ENCODE data around the gene CORO1C.
A peak's percentile ranks its signal among the peaks of the same experiment; 100 is the strongest.

Gene CORO1C

DNA sequence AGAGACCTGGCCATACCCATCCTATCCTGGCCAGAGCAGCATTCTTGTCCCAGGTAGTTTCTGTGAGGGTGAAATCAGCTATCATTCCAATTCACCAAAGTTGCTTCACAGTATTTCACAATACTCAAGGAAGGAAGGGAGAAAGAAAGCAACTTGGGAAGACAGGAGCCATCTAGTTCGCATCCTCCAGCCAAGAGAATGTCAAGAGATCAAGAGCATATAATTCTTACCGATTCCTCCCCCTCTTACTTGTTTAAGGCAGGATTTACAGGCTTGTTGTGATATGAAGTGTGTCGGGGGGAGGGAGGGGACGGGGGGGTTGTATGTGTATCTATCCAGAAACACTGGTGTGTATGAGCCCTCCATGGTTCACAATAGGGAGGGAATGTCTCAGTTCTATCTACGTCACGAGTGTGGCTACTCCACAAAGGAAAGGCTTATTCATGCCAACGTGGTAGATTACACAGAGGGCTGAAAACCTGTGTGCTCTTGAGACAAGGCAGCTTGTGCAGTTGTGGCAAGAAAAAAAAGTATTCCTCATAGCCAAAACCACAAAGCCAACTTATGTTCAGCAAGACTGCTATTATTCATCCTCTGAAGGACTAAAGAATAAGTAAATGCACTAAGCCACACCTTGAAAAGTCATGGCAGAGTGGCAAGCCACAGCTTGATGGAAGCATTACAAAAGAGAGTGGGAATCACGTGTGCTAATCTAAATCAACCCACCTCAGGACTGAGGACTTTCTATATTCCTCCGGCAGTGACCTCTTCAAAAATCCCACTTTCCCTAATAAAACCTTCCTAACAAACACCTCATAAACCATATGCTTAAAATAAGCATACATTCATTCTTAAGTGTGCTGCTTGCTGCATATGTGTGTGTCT is 35.0 kb downstream of the CORO1C start:
- ATAC-seq (peak; percentile 90), DNase-seq (peak; percentile 56)

DNA sequence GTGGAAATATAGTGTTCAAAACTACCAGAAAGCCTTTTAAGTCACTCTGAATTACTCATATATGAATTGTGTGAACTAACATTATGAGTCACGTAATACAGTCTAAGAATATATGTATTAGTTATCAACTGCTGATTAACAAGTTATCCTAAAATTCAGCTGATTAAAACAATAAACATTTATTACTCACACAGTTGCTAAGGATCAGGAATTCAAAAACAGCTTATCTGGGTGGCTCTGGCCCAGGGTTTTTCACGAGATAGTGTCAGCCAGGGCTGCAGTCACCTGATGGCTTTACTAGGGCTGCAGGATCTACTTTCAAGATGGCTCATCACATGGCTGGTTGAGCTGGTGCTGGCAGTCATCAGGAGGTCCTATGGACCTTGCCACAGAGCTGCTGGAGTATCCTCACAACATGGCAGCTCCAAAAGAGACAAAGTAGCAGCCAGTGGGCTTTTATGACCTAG is 36.5 kb downstream of the CORO1C start:
- DNase-seq (peak; percentile 32), ATAC-seq (no peak)

DNA sequence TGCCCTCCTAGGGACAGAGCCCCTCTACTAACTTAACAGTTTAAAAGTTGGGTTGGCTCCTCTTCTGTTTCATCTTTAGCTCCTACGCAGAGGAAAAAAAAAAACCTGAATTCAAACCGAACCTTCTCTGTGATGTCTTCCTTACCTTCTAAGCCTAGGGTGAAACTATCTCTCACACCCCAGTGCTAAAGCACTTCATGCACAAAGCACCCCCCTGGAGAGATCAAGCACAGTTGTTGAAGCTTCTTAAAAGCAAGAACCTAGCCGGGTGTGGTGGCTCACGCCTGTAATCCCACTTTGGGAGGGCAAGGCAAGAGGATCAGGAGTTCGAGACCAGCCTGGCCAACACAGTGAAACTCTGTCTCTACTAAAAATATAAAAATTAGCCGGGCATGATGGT is 37.6 kb downstream of the CORO1C start:
- no peak for ATAC-seq
- no peak for DNase-seq

DNA sequence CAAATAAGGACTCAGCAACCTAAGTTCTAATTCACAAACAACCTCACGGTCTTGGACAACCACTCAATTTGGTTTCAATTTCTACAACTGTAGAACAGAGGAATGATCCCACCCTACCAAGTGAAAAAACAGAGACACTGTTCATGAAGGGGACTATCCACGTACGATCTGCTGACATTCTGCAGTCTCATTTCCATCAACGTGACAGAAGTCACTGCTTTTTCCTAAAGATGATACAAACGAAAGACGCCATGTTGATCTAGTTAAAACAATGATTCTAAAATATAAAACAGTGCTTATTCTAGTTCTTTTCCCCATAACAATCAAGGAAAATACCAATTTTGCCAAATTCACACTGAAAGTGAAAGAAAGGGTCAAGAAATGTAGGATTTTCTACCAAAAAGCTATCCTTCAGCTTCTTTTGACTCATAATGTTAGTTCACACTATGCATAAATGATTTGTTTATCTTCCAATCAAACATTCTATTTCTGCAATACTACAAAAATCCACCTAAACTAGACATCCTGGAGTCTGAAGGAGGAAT is 38.1 kb downstream of the CORO1C start:
- no peak for DNase-seq

DNA sequence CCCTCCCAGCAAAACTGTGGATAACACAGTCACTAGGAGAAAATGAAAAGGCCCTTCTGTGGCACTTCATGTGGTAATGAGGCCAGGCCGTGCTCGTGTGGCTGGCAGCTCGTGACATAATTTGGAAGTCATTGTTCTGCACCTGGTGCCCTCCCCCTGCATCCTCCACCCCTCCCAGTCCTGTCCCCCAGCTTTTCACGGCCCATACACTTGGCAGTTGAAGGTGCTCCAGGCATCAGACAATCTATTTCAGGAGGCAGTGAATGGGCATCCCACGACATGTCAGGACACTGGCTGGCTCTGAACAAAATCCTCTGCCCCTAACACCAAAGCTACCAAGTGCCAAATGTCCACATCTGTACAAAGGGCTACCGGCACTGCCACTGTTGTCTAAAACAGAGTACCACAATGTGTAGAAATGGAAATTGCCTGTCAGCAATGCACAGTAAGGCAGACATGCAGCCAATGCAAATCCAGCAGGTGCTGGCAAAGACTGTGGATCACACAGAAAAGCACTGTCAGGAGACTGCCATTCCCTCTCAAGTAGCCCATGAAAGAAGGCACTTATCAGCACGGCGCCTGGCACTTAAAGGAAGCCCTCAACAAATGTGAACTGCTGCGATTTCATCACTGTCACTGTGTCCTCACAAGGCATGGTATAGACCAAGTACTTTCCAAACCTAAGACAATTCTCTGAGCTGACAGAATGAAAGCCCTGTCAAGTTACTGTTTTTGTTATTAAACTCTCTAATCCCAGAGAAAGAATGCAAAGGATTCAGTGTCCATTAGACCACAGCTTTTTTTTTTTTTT is 39.1 kb downstream of the CORO1C start:
- ATAC-seq: no peak

More for the DNA sequence above, 38.1 kb downstream of the CORO1C start:
- no peak for ATAC-seq

DNA sequence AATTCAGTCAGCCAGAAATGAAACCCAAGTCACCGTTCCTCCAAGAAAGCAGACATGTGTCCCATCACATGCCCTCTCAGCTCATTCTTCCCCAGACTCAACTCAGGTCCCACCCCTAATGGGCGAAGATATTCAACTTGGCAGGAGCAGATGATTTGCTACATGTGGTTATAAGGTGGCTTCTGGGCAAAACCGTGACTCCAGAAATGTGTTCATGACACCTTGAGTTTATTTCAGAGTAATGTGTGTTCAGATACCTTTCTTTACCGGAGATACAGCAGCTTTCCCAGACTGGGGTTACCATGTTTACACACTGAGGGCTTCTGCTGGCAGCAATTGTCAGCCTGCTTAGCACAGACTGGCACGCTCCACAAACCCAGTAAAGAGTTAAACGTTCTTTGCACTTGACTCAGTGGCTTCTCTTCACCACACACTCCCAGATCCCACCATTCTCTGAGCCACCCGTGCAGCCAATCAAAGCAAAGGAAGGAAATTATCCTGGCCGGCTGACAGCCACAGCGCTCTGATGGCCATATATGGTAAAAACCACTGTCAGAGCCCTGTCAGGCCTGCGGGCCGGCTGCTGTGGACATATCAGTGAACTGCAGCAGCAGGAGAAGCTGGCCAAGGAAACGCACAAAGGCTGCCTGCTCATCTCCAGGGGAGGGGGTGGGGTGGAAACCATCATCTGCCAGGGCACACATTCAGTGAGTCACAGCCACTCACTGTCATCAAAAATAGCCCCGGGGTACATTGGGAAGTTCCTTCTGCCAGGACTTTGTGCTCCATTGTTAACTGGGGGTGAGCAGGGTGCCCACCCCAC is 39.9 kb downstream of the CORO1C start:
- ATAC-seq (peak; percentile 56), DNase-seq (peak; percentile 84)

More for the DNA sequence above, 39.1 kb downstream of the CORO1C start:
- no peak for DNase-seq

DNA sequence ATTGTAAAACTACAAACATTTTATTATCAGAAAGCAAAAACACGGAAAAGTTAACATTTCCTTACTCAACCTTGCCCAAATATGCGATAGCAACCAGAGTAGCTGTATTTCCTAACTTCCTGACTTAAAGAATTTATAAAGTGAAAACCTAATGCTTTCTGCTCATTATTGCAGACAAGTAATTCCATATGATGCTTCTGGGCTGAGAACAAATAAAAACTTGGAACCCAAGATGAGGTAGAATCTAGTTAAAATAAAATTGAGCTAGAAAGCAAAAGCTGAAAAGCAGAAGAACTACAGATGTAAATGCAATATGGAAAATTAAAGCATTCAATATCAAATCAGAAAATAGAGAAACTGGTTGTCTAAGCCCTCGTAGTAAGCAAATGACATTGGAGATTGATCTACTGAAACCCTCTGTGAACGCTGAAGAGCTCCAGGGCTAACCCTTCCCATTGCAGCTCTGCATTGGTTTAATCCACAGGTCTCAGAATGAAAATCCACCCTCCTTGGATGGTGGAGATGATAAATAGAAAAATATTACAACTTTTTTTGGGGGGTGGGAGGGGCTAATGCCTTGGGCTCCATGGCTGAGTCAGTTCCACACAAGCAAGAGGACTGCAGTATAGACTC is 40.7 kb downstream of the CORO1C start:
- ATAC-seq: no peak
- DNase-seq: no peak

DNA sequence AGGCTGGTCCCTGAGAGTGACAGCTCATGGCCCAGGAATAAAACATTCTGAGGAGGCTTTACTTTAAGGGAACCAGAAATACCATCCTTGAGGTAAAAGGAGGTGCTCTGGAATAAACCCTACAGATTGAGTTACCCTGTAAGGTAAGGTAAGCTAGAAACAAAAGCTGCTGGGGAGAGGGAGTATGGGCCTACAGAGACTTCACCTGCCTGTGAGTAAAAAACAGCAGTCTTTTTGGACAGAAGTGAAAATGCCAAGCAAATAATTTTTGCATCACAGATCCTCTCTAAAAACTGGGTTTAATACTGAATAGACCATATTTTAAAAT is 41.2 kb downstream of the CORO1C start:
- no peak for DNase-seq
- no peak for ATAC-seq

DNA sequence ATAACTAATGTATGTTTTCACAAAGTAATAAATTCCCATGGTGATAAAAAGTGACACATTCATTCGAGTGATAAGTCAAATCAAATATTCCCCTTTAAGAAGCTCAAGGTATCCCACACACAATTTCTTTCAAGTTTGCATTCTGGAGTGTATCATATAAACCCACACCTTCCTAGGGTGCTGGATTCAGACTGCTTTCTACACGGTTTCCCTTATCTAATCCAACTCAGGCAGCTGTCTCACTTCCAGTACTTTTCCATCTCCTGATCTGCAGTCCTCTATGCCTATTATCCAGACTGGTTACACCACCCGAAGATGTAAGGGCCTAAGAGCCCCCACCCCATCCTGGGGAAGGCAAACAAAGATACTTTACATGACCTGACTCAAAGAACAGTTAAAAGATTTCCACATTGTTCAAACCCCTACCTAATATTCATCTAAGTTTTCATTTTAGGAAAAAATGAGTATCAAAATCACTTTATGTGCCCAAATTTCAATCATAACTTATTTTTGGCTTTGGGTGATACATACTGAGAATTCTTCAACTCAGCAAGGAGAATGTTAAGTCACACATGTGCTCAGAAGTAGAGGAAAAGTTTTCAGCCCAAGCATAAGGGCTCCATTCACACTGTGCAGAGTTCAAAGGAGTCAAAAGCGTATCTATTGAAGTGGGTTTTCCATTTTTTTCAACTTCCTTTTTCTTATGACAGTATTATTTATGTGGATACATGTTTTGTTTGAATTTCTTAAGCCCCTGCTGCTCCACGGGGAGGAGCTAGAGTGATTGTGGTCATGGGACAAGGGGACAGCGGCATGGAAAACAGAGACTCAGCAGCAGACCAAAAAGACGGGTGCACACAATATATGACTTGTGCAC is 41.8 kb downstream of the CORO1C start:
- DNase-seq (peak; percentile 42), ATAC-seq (peak; percentile 75)

DNA sequence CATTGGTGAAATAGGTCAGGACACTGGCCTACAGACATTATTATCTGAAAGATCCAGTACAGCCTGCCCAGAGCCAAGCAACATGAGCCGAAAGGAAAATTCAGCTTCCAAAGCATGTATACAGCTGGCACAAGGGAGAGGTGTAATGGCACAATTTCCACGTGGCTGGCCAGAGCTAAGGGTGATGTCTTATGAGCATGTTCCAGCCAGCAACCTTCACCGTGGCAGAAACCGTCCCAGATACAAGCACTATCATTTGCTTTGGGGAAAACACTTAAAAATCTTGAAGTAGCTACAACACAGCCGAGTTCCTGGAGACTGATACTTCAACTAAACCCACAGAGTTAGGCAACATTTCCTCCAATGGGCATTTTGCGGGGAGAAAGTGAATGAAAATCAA is 44.5 kb downstream of the CORO1C start:
- DNase-seq (no peak), ATAC-seq (no peak)

DNA sequence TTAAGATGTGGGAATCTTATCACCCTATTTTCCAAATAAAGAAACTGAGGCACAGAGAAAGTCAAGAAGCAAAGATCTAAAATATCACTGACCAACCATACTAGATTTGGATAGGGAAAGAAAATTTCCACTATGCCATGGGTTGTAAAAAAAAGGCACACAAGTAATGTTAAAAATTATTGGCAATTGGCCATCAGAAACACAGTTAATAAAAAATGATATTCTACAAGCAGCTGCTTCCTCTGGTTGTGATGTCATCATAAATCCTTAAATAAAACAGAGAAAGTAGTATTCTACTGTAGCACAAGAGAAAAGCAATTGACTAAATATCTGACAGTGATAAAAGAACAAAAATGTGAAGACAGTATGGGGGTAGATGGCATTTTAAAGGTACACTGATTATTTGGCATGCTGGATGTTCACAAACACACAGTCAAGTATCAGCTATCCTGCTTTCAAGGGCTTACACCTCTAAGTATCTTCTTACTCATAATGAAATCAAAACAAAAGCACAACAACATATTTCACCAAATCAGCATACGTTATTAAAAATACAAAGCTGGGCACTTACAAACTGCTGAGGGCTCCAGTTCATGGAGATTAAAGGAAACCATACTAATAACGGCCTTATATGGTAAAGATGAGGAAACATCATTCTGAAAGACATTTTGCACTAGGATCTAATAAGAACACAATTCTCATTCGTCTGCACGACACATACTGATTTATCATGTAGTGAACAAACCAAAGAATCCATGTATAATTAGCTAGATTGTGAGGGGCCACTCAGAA is 45.7 kb downstream of the CORO1C start:
- ATAC-seq: no peak
- DNase-seq: no peak

DNA sequence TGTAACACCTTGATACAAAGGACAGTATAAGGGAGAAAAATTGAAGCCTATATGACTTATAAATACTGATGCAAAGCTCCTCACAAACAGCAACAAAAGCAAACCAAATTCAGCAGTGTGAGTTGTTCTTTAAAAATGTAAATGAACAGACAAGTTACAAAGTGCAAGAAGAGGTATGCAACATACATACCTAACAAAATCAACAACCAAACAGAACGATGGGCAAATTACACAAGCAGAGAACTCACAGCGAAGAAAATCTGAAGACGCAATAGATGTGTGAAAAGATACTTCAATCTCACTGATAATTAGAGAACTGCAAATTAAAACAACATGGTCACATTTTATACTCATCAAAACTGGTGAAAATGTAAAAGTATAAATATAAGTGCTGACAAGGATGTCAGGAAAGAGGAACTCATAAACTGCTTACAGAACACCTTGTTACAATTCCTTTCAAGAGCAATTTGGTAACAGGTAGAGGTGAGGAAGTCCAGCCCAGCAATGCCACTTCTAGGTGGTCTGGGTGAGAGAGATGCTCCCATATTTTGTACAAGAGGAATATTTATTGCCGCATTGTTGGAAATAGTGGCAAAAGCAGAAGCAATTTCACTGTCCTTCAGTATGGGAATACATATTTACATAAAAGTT is 47.3 kb downstream of the CORO1C start:
- DNase-seq (no peak), ATAC-seq (no peak)

DNA sequence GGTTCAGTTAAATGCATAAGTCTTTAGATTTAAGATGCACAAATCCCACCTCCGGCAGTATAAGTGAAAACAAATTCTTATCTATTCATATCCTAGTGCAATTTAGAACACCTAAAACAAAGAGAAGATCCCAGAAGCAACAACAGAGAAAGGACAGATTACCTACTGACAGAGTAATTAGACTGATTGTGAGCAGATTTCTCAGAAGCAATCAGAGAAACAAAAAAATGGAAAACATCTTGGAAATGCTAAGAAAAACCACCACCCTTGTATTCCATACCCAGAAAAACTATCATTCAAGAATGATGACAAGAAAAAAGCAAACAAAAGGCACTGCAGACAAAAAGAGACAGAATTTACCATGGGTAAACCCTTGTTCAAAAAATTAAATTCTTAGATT is 50.0 kb downstream of the CORO1C start:
- ATAC-seq: no peak

DNA sequence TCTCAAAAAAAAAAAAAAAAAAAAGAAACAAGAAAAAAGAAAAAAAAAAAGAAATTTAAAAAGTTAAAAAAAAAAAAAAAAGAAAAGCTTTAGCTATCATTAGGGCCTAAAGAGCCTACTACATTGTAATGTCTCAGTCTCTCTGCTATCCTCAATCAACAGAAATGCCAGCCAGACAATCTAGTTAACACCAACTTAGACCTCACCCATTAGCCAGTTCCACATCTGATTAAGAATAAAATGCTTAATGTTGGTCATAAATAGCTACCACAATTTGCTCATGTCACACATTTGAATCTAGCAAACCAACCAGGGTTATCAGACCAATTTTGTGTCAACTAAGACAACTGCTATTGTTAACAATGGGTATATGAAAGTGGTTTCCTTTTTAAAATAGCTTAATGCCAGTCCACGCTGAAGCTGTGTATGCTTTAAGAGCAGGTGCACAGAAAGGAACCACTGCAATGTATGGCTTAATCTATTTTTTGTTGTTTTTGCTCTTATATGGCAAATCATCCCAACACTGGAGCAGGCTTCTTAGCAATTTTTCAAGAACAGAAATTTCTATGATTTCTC is 52.1 kb downstream of the CORO1C start:
- DNase-seq (no peak), ATAC-seq (no peak)

More for the DNA sequence above, 50.0 kb downstream of the CORO1C start:
- no peak for DNase-seq

DNA sequence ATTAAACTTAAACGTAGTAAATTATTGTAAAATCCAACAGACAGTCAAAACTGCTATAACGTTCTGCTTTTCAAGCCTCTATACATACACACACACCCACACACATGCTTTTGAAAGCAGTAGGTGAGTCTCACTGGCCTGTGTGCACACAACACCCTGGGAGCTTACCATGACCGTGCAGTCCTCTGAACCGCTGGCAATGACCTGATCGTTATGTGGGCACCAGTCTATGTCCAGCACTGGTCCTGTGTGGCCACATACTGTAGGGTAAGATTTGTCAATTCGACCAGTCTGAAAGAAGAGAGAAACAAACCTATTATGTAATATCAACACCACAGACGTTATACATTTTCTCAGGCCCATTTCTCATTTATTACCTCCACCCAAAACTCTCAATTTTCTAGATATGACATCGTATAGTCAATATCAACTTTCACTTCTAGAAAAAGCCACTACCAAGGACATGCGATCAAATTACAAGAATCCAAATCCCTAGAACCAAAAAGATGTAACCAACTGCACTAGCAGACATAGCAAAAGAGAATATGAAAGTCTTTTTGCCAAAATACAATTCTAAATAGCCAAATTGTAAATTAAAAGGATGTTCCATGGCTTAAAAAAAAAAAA is 53.1 kb downstream of the CORO1C start:
- ATAC-seq: no peak
- no peak for DNase-seq

DNA sequence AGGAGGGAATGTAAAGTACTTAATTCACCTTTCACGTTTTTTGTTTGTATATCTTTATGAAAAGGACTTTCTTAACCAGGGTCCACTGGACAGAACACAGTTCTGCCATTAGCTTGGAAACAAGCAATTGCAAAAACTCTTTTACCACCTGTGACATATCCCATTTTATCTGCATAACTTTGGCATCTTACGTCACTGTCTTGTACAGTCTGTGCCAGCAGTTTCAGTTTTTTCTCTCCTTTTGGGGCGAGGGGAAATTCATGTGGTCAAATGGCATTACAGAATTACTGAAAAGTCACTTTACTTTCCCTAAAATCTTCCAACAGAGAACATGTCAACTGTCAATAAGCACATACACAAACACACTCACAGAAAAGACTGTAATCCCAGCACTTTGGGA is 53.9 kb downstream of the CORO1C start:
- ATAC-seq (no peak), DNase-seq (no peak)

DNA sequence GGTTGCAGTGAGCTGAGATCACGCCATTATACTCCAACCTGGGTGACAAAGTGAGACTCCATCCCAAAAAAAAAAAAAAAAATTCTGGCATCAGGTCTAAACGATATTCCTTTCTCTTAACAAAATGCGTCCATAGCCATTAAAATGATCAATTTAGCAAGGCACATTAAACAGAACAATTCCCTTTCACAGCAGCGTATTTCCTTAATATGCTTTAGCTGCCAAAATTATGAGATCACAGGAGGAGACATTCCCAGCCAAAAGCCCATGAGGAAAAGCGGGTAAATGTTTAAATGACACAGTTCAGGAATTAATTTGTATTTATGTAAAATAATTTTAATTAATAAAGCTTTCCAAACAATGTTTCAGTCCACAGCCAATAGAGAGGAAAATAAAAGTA is 54.6 kb downstream of the CORO1C start:
- ATAC-seq (no peak), DNase-seq (no peak)

DNA sequence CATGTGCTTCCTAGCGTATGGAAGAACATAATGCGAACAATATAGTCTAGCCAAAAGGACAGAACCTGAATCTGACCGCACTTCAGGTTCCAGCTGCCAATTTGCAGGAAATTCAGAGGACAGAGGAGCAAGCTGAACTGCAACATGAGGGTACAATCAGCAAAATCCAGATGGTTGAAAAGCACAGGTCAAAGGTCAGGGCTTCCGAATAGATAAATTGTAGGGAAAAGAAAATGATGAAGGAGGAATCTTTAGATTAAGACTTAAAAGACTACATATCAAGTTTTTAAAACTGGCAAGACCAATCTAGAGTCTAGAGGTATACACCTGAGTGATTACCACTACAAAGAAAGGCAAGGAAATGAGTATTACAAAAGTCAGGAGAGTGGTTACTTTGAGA is 55.5 kb downstream of the CORO1C start:
- DNase-seq (no peak), ATAC-seq (no peak)

Measured in stimulated activated naive CD8-positive, alpha-beta T cell treated with anti-CD3 and anti-CD28 coated beads, Interleukin-15, Interleukin-2, amounts not matched to agents 100 U/mL and 50 U/mL, for 24 hours (primary cell).